K562 (cell line): ENCODE data around the gene ENTPD6. TPM values are rescaled to one million over a fixed set of nuclear protein-coding genes. Genes with fewer than 3 reads are reported as not detected.
A peak's percentile ranks its signal among the peaks of the same experiment; 100 is the strongest.

Source experiments
- CHD2 ChIP-seq: IDR thresholded peaks from 2 replicates; pipeline ENCODE4 v1.6.1; 2011; ENCODE audit warnings: low read depth, low read length
- CTBP1 ChIP-seq: fragments of 450-650 bp; IDR thresholded peaks from 2 replicates; pipeline ENCODE4 v1.6.1; 2016; ENCODE audit warnings: borderline replicate concordance
- GABPA ChIP-seq: fragments of 200-800 bp; sonication (Bioruptor generic); conservative IDR thresholded peaks from 2 replicates; pipeline ENCODE4 v1.6.1; 2016; ENCODE audit warnings: low read depth, missing genetic modification characterization, missing compliant biosample characterization
- MXI1 ChIP-seq: IDR thresholded peaks from 2 replicates; pipeline ENCODE4 v1.6.1; 2011; ENCODE audit warnings: low read depth, mild to moderate bottlenecking, improper control_type of control experiment, low read length
- POLR2B ChIP-seq: fragments of 450-650 bp; IDR thresholded peaks from 2 replicates; pipeline ENCODE4 v1.6.1; 2018; ENCODE audit warnings: low read depth; ENCODE audit not compliant: partially characterized antibody
- PRPF4 ChIP-seq: fragments of 200-400 bp; formaldehyde crosslinking; IDR thresholded peaks from one replicate; pipeline ENCODE4 v1.6.1; 2017; ENCODE audit warnings: low read length, low read depth, mild to moderate bottlenecking; ENCODE audit not compliant: insufficient read depth, poor library complexity, severe bottlenecking
- RAD21 ChIP-seq, 2 experiments: fragments of 250-450 bp in 1 of 2; fragments of 450-650 bp in 1 of 2; sonication (Bioruptor Pico) in 1 of 2; formaldehyde crosslinking in 1 of 2; IDR thresholded peaks in 1 of 2; conservative IDR thresholded peaks in 1 of 2; 2 replicates each; pipeline versions ENCODE4 v1.4.0 to v1.8.0; 2020 to 2022; ENCODE audit warnings: mild to moderate bottlenecking in 2 of 2, moderate library complexity in 1 of 2
- SNIP1 ChIP-seq: fragments of 450-650 bp; IDR thresholded peaks from 2 replicates; pipeline ENCODE4 v1.7.1; 2017; ENCODE audit warnings: low read depth, mild to moderate bottlenecking
- ZBED1 ChIP-seq: IDR thresholded peaks from 2 replicates; pipeline ENCODE4 v1.6.1; 2014
- ZKSCAN3 ChIP-seq: fragments of 250-450 bp; sonication (Bioruptor Pico); IDR thresholded peaks from 2 replicates; pipeline ENCODE4 v1.4.0; 2020
- ZNF311 ChIP-seq: fragments of 250-450 bp; sonication (Bioruptor Pico); IDR thresholded peaks from 2 replicates; pipeline ENCODE4 v1.4.0; 2020; ENCODE audit warnings: mild to moderate bottlenecking, moderate library complexity
- ZNF717 ChIP-seq: fragments of 250-450 bp; sonication (Bioruptor Pico); IDR thresholded peaks from 2 replicates; pipeline ENCODE4 v1.5.0; 2021
- ZZZ3 ChIP-seq: fragments of 450-650 bp; IDR thresholded peaks from 2 replicates; pipeline ENCODE4 v1.6.1; 2016; ENCODE audit warnings: antibody characterized with exemption, mild to moderate bottlenecking, moderate library complexity
- polyA plus RNA-seq, 8 experiments: library from polyadenylated mRNA; depleted of rRNA in 4 of 8; stranded (reverse) in 5 of 8; unstranded in 3 of 8; fragments of >200 nt; fragmentation: Nextera tagmentation in 2 of 8; fragmentation: Illumina TruSeq in 1 of 8; extraction: Ambion mirVana in 2 of 8; extraction: Trizol in 1 of 8; gene quantifications; 2 replicates each; pipeline versions ENCODE4 v1.2.1 to v1.2.3, GENCODE V29; 2011 to 2014; ENCODE audit warnings: inconsistent platforms in 1 of 8, missing spikeins in 1 of 8
- total RNA-seq, 7 experiments: library from RNA; depleted of rRNA in 6 of 7; stranded (reverse); fragments of >200 nt in 6 of 7; fragmentation: Illumina TruSeq in 2 of 7; extraction: Trizol in 2 of 7; gene quantifications; 2 replicates each; pipeline versions ENCODE4 v1.2.1 to v1.2.3, GENCODE V29; 2011 to 2021; ENCODE audit warnings: low replicate concordance in 1 of 7
- TF ChIP-seq, protein P1 (sequence below): fragments of 450-650 bp; formaldehyde crosslinking; conservative IDR thresholded peaks from 2 replicates; pipeline ENCODE4 v1.4.0; 2022; ENCODE audit warnings: mild to moderate bottlenecking, missing genetic modification characterization
- TF ChIP-seq, protein P2 (sequence below): fragments of 250-450 bp; sonication (Bioruptor Pico); IDR thresholded peaks from 2 replicates; pipeline ENCODE4 v1.8.0; 2022; ENCODE audit warnings: moderate library complexity, mild to moderate bottlenecking, inconsistent platforms
- TF ChIP-seq, protein P3 (sequence below): fragments of 450-650 bp; IDR thresholded peaks from 2 replicates; pipeline ENCODE4 v1.6.1; 2017; ENCODE audit warnings: mild to moderate bottlenecking, moderate library complexity
- TF ChIP-seq, protein P4 (sequence below): fragments of 450-650 bp; conservative IDR thresholded peaks from 2 replicates; pipeline ENCODE4 v1.6.1; 2016; ENCODE audit warnings: missing genetic modification characterization, low read depth, mild to moderate bottlenecking, missing compliant biosample characterization, moderate library complexity
- TF ChIP-seq, protein P5 (sequence below): fragments of 200-800 bp; sonication (Bioruptor generic); IDR thresholded peaks from 2 replicates; pipeline ENCODE4 v1.6.1; 2016; ENCODE audit warnings: missing genetic modification characterization, missing compliant biosample characterization

ENTPD6 gene
- total and polyA plus RNA-seq, 9 of the 15 experiments (the other 6 are each of a cell fraction or from before 2014, with no cell fraction given) = 0.82 to 36.8 (median 22.4) TPM

DNA sequence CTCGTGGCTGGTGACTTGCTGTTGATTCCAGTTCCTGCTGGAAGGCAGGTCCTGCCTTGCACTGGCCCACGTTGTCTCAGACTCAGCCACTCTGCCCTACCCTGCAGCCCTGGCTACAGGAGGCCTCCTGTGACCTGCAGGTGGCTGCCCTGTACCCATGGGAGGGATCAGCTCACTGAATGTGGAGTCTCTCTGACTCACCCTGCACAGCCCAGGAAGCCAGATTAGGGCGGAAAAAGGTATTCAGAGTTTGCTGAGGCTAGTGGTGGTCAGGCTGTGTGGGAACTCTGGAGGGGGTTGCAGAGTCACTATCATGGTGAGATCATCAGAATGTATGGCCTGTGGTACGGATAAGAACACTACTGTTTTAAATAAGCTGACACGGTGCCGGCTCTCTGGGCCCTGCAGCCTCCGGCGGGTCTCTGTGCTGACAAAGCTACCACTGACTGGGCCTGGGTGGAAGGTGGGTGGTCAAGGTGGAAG lies 27.7 kb downstream of the ENTPD6 start (continued):
- TF ChIP-seq, protein P1, sequence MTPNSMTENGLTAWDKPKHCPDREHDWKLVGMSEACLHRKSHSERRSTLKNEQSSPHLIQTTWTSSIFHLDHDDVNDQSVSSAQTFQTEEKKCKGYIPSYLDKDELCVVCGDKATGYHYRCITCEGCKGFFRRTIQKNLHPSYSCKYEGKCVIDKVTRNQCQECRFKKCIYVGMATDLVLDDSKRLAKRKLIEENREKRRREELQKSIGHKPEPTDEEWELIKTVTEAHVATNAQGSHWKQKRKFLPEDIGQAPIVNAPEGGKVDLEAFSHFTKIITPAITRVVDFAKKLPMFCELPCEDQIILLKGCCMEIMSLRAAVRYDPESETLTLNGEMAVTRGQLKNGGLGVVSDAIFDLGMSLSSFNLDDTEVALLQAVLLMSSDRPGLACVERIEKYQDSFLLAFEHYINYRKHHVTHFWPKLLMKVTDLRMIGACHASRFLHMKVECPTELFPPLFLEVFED (CRISPR knock-in tag) = no peak
- TF ChIP-seq RAD21 (CRISPR knock-in tag; conservative IDR thresholded peaks at IDR 0.05 in 1 of 2, IDR thresholded peaks at IDR 0.05 in 1 of 2) (peak; percentile 16 to 50; a peak in 2 of 4 replicates), SNIP1 (no peak), ZNF311 (CRISPR knock-in tag) (no peak), ZBED1 (no peak), GABPA (tag) (no peak), ZNF717 (CRISPR knock-in tag) (no peak), PRPF4 (no peak), CHD2 (no peak), ZZZ3 (no peak), ZKSCAN3 (CRISPR knock-in tag) (no peak), CTBP1 (peak; percentile 23; the same call in 1 of the 2 replicates), MXI1 (no peak), POLR2B (no peak)
- TF ChIP-seq, protein P2, sequence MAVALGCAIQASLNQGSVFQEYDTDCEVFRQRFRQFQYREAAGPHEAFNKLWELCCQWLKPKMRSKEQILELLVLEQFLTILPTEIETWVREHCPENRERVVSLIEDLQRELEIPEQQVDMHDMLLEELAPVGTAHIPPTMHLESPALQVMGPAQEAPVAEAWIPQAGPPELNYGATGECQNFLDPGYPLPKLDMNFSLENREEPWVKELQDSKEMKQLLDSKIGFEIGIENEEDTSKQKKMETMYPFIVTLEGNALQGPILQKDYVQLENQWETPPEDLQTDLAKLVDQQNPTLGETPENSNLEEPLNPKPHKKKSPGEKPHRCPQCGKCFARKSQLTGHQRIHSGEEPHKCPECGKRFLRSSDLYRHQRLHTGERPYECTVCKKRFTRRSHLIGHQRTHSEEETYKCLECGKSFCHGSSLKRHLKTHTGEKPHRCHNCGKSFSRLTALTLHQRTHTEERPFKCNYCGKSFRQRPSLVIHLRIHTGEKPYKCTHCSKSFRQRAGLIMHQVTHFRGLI (CRISPR knock-in tag) = no peak
- TF ChIP-seq, protein P3, sequence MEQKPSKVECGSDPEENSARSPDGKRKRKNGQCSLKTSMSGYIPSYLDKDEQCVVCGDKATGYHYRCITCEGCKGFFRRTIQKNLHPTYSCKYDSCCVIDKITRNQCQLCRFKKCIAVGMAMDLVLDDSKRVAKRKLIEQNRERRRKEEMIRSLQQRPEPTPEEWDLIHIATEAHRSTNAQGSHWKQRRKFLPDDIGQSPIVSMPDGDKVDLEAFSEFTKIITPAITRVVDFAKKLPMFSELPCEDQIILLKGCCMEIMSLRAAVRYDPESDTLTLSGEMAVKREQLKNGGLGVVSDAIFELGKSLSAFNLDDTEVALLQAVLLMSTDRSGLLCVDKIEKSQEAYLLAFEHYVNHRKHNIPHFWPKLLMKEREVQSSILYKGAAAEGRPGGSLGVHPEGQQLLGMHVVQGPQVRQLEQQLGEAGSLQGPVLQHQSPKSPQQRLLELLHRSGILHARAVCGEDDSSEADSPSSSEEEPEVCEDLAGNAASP = no peak
- TF ChIP-seq, protein P4, sequence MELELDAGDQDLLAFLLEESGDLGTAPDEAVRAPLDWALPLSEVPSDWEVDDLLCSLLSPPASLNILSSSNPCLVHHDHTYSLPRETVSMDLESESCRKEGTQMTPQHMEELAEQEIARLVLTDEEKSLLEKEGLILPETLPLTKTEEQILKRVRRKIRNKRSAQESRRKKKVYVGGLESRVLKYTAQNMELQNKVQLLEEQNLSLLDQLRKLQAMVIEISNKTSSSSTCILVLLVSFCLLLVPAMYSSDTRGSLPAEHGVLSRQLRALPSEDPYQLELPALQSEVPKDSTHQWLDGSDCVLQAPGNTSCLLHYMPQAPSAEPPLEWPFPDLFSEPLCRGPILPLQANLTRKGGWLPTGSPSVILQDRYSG = no peak
- TF ChIP-seq, protein P5, sequence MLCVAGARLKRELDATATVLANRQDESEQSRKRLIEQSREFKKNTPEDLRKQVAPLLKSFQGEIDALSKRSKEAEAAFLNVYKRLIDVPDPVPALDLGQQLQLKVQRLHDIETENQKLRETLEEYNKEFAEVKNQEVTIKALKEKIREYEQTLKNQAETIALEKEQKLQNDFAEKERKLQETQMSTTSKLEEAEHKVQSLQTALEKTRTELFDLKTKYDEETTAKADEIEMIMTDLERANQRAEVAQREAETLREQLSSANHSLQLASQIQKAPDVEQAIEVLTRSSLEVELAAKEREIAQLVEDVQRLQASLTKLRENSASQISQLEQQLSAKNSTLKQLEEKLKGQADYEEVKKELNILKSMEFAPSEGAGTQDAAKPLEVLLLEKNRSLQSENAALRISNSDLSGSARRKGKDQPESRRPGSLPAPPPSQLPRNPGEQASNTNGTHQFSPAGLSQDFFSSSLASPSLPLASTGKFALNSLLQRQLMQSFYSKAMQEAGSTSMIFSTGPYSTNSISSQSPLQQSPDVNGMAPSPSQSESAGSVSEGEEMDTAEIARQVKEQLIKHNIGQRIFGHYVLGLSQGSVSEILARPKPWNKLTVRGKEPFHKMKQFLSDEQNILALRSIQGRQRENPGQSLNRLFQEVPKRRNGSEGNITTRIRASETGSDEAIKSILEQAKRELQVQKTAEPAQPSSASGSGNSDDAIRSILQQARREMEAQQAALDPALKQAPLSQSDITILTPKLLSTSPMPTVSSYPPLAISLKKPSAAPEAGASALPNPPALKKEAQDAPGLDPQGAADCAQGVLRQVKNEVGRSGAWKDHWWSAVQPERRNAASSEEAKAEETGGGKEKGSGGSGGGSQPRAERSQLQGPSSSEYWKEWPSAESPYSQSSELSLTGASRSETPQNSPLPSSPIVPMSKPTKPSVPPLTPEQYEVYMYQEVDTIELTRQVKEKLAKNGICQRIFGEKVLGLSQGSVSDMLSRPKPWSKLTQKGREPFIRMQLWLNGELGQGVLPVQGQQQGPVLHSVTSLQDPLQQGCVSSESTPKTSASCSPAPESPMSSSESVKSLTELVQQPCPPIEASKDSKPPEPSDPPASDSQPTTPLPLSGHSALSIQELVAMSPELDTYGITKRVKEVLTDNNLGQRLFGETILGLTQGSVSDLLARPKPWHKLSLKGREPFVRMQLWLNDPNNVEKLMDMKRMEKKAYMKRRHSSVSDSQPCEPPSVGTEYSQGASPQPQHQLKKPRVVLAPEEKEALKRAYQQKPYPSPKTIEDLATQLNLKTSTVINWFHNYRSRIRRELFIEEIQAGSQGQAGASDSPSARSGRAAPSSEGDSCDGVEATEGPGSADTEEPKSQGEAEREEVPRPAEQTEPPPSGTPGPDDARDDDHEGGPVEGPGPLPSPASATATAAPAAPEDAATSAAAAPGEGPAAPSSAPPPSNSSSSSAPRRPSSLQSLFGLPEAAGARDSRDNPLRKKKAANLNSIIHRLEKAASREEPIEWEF = no peak
